GM10248 (cell line): ENCODE results near the gene PNN.
"Not testable (repeated sequence)": the region's sequence is repeated elsewhere in the genome, so short reads cannot be mapped to it uniquely, and the experiment has no call there.

Experiments
- CTCF ChIA-PET: fragments of 300-600 bp; sonication (Branson Sonifier 250); formaldehyde crosslinking; extraction: SDS; loops from one replicate; lab custom pipeline; 2021; ENCODE audit warnings: antibody characterized with exemption; lab: Yijun Ruan, JAX
- POLR2A ChIA-PET: fragments of 350-650 bp; sonication (Branson Sonifier 250); formaldehyde crosslinking; extraction: SDS; loops from one replicate; lab custom pipeline; 2020; ENCODE audit warnings: antibody characterized with exemption; lab: Yijun Ruan, JAX
- DNase-seq: peaks from one replicate; pipeline ENCODE4 v3.0.0; 2012; ENCODE audit errors: extremely low spot score
- TF ChIP-seq, protein P1 (sequence below): IDR thresholded peaks from 2 replicates; pipeline ENCODE4 v1.5.1; 2012; ENCODE audit warnings: mild to moderate bottlenecking, low read depth; ENCODE audit errors: extremely low read depth, missing control alignments, control extremely low read depth

Gene PNN

GRCh38 chr14:39228509-39229221, 53.6 kb downstream of the PNN start:
- no peak for DNase-seq
- POLR2A ChIA-PET, result no interaction called here

GRCh38 chr14:39229222-39229543, 54.1 kb downstream of the PNN start:
- ChIA-PET CTCF (interaction anchor here (0.8 to 1.6 kb wide), 3 partner anchors 8 to 240 kb away, joined by 3 read pairs; no protein-coding TSS in a partner anchor), POLR2A (interaction anchor here (0.7 kb wide), 1 partner anchor 59 kb away, joined by 3 read pairs; the partner anchor contains the start of gene TRAPPC6B)
- DNase-seq, result peak; percentile 22
- TF ChIP-seq, protein P1, sequence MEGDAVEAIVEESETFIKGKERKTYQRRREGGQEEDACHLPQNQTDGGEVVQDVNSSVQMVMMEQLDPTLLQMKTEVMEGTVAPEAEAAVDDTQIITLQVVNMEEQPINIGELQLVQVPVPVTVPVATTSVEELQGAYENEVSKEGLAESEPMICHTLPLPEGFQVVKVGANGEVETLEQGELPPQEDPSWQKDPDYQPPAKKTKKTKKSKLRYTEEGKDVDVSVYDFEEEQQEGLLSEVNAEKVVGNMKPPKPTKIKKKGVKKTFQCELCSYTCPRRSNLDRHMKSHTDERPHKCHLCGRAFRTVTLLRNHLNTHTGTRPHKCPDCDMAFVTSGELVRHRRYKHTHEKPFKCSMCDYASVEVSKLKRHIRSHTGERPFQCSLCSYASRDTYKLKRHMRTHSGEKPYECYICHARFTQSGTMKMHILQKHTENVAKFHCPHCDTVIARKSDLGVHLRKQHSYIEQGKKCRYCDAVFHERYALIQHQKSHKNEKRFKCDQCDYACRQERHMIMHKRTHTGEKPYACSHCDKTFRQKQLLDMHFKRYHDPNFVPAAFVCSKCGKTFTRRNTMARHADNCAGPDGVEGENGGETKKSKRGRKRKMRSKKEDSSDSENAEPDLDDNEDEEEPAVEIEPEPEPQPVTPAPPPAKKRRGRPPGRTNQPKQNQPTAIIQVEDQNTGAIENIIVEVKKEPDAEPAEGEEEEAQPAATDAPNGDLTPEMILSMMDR, result no peak

More at GRCh38 chr14:39228509-39229221, 53.6 kb downstream of the PNN start:
- TF ChIP-seq, protein P1, result no peak
- CTCF ChIA-PET, result interaction anchor here (0.8 to 1.6 kb wide), 2 partner anchors 8 to 240 kb away, joined by 3 read pairs; no protein-coding TSS in a partner anchor

- no peak for DNase-seq
- TF ChIP-seq, protein P1, result no peak
- ChIA-PET CTCF (interaction anchor here (0.8 to 1.6 kb wide), 3 partner anchors 9 to 239 kb away, joined by 3 read pairs; no protein-coding TSS in a partner anchor), POLR2A (interaction anchor here (0.7 kb wide), 1 partner anchor 59 kb away, joined by 3 read pairs; the partner anchor contains the start of gene TRAPPC6B)
These were observed 54.6 kb downstream of the PNN start for GRCh38 chr14:39229601-39230110.

GRCh38 chr14:39230416-39231035, 55.5 kb downstream of the PNN start:
- ChIA-PET POLR2A (no interaction called here), CTCF (interaction anchor here (0.9 to 2.9 kb wide), 9 partner anchors 10 to 258 kb away, joined by 3 to 25 read pairs (median 5); no protein-coding TSS in a partner anchor)
- DNase-seq, result no peak
- TF ChIP-seq, protein P1, result no peak

- TF ChIP-seq, protein P1, result peak; percentile 46
- POLR2A ChIA-PET, result not testable (repeated sequence)
- peak; percentile 53 for DNase-seq
- CTCF ChIA-PET, result interaction anchor here (0.6 to 2.9 kb wide), 21 partner anchors 9 to 261 kb away, joined by 3 to 25 read pairs (median 4); partner anchors contain the start of gene GEMIN2
These were observed 56.9 kb downstream of the PNN start for GRCh38 chr14:39231751-39232553.
